LHCN-M2 (cell line): ENCODE measurements around the gene KIF6. TPM values are rescaled to one million over a fixed set of nuclear protein-coding genes. Genes with fewer than 3 reads are reported as not detected.

Source experiments
- DNase-seq: peaks from one replicate; pipeline ENCODE4 v3.0.0-alpha.2; 2012; ENCODE audit warnings: low read depth
- total RNA-seq: library from RNA; depleted of rRNA; stranded (reverse); fragments of >200 nt; gene quantifications from 2 replicates; pipeline ENCODE4 v1.2.3, GENCODE V29; 2014

KIF6 gene
- total RNA-seq, 1 experiment from 2014 or later, result not detected

- DNase-seq, result no peak
Observed at GRCh38 chr6:39328066-39328465, 397.1 kb downstream of the KIF6 start.

- DNase-seq, result no peak
Observed at GRCh38 chr6:39327507-39327906, 397.7 kb downstream of the KIF6 start.

- DNase-seq, result no peak
Observed at GRCh38 chr6:39322306-39322850, 402.8 kb downstream of the KIF6 start, which contains the start of gene KCNK16. Gene KCNK16 (minus strand): TSS chr6:39322702. CDS start chr6:39322540, 162 bp downstream.

- DNase-seq, result no peak
Observed at GRCh38 chr6:39321761-39322160, 403.4 kb downstream of the KIF6 start.

- no peak for DNase-seq
Observed at GRCh38 chr6:39320363-39320984, 404.7 kb downstream of the KIF6 start.

- no peak for DNase-seq
Observed at GRCh38 chr6:39319621-39320362, 405.4 kb downstream of the KIF6 start.

GRCh38 chr6:39317256-39317655 lies 408.0 kb downstream of the KIF6 start:
- DNase-seq, result no peak

- no peak for DNase-seq
Observed at GRCh38 chr6:39314273-39314795, 410.9 kb downstream of the KIF6 start, which contains the start of gene KCNK17. Gene KCNK17 (minus strand): TSS chr6:39314419. CDS start chr6:39314320, 99 bp downstream.

- DNase-seq, result no peak
Observed at GRCh38 chr6:39313526-39314272, 411.5 kb downstream of the KIF6 start.

- DNase-seq, result no peak
Observed at GRCh38 chr6:39312912-39313525, 412.2 kb downstream of the KIF6 start.

- DNase-seq, result no peak
Observed at GRCh38 chr6:39310542-39310941, 414.7 kb downstream of the KIF6 start.

- peak; percentile 35 for DNase-seq
Observed at GRCh38 chr6:39309942-39310531, 415.2 kb downstream of the KIF6 start.

- no peak for DNase-seq
Observed at GRCh38 chr6:39307462-39307861, 417.7 kb downstream of the KIF6 start.

GRCh38 chr6:39304951-39305350 lies 420.3 kb downstream of the KIF6 start:
- DNase-seq, result no peak

- DNase-seq, result no peak
Observed at GRCh38 chr6:39303425-39304153, 421.6 kb downstream of the KIF6 start.

GRCh38 chr6:39302669-39303424 lies 422.4 kb downstream of the KIF6 start:
- DNase-seq, result peak; percentile 19

- no peak for DNase-seq
Observed at GRCh38 chr6:39302011-39302410, 423.2 kb downstream of the KIF6 start.

GRCh38 chr6:39301606-39302005 lies 423.6 kb downstream of the KIF6 start:
- DNase-seq, result no peak

- no peak for DNase-seq
Observed at GRCh38 chr6:39300739-39301138, 424.5 kb downstream of the KIF6 start.
